Measurements from ENCODE around the gene SAMD8.

SAMD8 gene

DNA sequence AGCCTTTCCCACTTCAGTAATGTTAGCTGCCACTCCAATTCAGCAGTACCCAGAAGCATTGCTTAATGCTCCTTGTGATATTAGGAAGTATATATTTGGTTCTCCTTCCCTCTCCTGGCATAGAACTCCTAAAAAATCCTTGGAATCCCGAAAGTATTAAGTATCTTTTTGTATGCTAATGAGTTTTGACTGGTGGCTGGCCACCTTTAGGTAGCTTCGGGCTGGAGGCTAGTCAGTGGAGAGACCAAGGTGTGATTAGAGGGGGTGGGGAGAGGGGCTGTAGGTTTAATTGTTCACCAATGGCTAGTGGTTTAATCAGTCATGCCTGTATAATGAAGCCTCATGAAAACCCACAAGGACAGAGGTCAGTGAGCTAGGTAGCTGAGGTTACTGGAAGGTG, 112.1 kb downstream of the SAMD8 start:
- DNase-seq (ENCODE audit: low read depth) = no peak

DNA sequence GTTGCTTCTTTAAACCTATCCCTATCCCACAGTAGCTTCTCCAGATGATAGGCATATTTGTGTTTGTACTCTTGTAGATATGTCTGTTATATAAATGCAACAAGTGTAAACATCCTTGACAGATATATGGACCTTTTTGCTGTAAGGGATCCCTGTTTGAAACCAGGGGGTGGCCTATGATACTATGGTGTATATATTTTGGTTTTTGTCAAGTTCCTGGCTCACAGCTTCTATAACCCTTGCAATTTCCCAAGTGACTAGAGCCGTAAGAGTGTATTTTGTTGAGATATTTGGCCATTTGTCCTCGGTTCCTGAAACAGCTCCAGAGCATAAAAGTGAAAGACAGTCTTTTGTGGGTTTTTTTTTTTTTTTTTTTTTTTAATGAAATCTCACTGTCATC, 114.6 kb downstream of the SAMD8 start:
- no peak for DNase-seq (ENCODE audit: low read depth)

DNA sequence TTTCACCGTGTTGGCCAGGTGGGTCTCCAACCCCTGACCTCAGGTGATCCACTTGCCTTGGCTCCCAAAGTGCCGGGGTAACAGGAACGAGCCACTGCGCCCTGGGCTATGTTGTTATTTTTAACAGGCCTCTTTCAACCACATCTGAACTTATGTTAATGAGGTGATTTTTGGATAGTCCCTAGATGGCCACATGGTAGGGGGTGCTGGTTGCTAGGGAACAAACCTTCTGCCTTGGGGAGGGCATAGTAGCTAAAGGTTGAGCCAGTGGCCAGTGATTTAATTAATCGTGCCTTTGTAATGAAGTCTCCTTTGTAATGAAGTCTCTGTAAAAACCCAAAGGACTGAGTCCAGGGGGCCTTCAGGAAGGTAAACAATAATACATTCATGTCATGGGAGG, 115.2 kb downstream of the SAMD8 start:
- DNase-seq (ENCODE audit: low read depth) = no peak

DNA sequence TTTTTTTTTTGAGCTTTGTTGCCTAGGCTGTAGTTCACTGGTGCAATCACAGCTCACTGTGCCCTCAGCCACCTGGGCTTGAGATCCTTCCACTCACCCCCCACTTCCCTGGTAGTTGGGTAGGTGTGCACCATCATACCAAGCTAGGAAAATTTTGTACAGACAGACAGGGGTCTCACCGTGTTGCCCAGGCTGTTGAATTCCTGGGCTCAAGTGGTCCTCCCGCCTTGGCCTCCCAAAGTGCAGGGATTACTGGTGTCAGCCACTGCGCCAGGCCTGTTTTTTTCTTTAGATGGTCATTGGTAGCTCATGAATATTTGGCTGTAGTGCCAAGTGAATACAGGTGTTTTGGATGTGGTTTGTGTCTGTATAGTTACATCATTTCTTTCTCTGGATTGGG, 116.8 kb downstream of the SAMD8 start:
- DNase-seq (ENCODE audit: low read depth) = no peak

DNA sequence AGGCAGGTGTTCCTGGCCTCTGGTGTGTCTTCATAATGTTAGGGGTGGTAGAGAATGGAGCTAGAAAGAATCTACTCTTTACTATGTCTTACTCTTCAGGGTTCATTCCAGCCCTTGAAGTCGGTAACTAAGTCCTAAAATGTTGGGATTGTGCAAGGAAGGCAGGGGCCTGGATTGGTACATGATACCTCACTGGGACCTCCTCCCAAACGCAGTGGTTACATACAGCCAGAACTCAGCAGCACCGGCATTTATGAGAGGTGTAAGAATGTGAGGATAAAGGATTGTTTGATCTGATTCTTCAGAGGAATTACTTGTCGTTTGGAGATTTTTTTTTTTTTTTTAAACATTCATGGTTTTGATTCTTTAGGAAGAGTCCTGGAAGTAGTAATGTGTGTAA, 117.4 kb downstream of the SAMD8 start:
- DNase-seq (ENCODE audit: low read depth) = no peak

DNA sequence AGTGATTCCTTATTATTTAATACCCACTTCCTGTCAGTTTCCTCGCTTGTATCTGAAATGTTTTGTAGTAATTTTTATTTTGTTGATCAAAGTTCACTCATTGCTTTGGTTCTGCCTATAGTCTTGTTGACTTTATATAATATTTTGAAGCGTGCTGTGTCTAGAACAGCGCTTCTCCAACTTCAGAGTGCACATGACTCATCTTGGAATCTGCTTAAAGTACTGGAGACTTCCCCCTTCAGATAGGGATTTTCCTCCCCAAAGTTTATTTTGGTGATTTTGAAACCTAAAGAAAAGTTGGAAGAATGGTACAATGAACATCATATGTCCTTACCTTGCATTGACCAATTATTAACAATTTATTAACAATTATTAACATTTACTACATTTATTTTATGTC, 118.5 kb downstream of the SAMD8 start:
- DNase-seq (ENCODE audit: low read depth) = no peak

DNA sequence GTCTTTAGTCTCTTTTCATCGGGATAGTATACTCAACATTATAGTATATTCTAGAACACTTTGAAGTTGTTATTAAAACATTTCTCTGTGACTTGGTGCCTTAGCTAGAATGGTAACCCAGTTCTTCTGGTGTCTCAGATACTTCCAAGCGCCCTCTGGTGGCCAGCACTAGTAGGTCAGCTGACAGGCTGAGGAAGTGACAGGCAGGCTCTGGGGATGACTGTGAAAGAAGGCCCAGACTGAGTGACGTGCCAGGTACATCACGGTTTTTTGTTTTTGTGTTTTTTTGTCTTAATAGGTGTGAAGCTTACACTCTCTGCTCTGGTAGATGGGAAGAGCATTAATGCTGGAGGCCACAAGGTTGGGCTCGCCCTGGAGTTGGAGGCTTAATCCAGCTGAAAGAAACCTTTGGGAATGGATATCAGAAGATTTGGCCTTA, 119.2 kb downstream of the SAMD8 start:
- peak; percentile 88 for DNase-seq (ENCODE audit: low read depth)
